Stomach (tissue), 4 donors: ENCODE measurements around the gene EEF1B2.
"Not testable (repeated sequence)": the region's sequence is repeated elsewhere in the genome, so short reads cannot be mapped to it uniquely, and the experiment has no call there.

Experiments
- CTCF ChIP-seq, 7 experiments: fragments of 450-650 bp in 4 of 7; fragments of 200-600 bp in 3 of 7; sonication (generic) in 3 of 7; IDR thresholded peaks; one replicate each; pipeline ENCODE4 v1.5.1; 2016 to 2019; ENCODE audit warnings: antibody characterized with exemption in 7 of 7, control low read depth in 2 of 7, mild to moderate bottlenecking in 1 of 7
- POLR2A ChIP-seq, 4 donors: fragments of 450-650 bp; IDR thresholded peaks; one replicate each; pipeline ENCODE4 v1.6.1; 2016; ENCODE audit warnings: antibody characterized with exemption in 4 of 4, control low read depth in 2 of 4, mild to moderate bottlenecking in 1 of 4, moderate library complexity in 1 of 4
- POLR2AphosphoS5 ChIP-seq, 3 donors: sonication (generic); formaldehyde crosslinking; IDR thresholded peaks; one replicate each; pipeline ENCODE4 v1.6.1; 2016; ENCODE audit warnings: antibody characterized with exemption in 3 of 3

GRCh38 chr2:206168230-206168629 lies 8.5 kb downstream of the EEF1B2 start:
- TF ChIP-seq CTCF, POLR2AphosphoS5, POLR2A (IDR thresholded peaks at IDR 0.05): not testable (repeated sequence)
